A549 (cell line): ENCODE results near the gene ALDH1A3. TPM values are rescaled to one million over a fixed set of nuclear protein-coding genes. Genes with fewer than 3 reads are reported as not detected.

Source experiments
- ATAC-seq, 2 experiments: fragments of 200-7000 bp in 1 of 2; fragments of >200 bp in 1 of 2; cut with Nextera tagmentation in 1 of 2; cut with Tn5 transposase in 1 of 2; 3 replicates each; pipeline versions ENCODE4 v1.8.0 to v1.9.1; 2018 to 2020; ENCODE audit warnings: mild to moderate bottlenecking in 1 of 2, moderate library complexity in 1 of 2
- CTCF ChIA-PET: fragments of 300-600 bp; sonication (Branson Sonifier 250); formaldehyde crosslinking; extraction: SDS; loops from one replicate; lab custom pipeline; 2021; ENCODE audit warnings: antibody characterized with exemption, inconsistent platforms; lab: Yijun Ruan, JAX
- POLR2A ChIA-PET: fragments of 350-600 bp; formaldehyde crosslinking; extraction: SDS; loops from one replicate; lab custom pipeline; 2021; ENCODE audit warnings: antibody characterized with exemption, inconsistent platforms; lab: Yijun Ruan, JAX
- DNase-seq, 2 experiments: peaks; one replicate each; pipeline versions ENCODE4 v3.0.0 to v3.0.0-alpha.2; 2011 to 2016; ENCODE audit warnings: low read depth in 1 of 2, low spot score in 1 of 2
- FAIRE-seq: peaks from 2 replicates; lab custom pipeline; 2011; peaks lifted over from hg19 to GRCh38; lab: Jason Lieb, UNC
- H3K27ac ChIP-seq, 2 experiments: fragments of >200 bp; sonication (Bioruptor Twin); formaldehyde crosslinking; 3 replicates each; pipeline ENCODE4 v1.5.1; 2016 to 2017
- H3K4me1 ChIP-seq: fragments of >200 bp; sonication (Bioruptor Twin); formaldehyde crosslinking; 3 replicates; pipeline ENCODE4 v1.6.1; 2016
- H3K4me2 ChIP-seq: fragments of >200 bp; sonication (Bioruptor Twin); formaldehyde crosslinking; 3 replicates; pipeline ENCODE4 v1.6.1; 2016
- H3K4me3 ChIP-seq: fragments of >200 bp; sonication (Bioruptor Twin); formaldehyde crosslinking; 3 replicates; pipeline ENCODE4 v1.5.1; 2016
- H3K9me3 ChIP-seq: fragments of >200 bp; sonication (Bioruptor Twin); formaldehyde crosslinking; 3 replicates; pipeline ENCODE4 v1.6.1; 2016
- ATOH8 ChIP-seq: fragments of 250-450 bp; sonication (Bioruptor Pico); IDR thresholded peaks from 2 replicates; pipeline ENCODE4 v1.5.0; 2020; ENCODE audit warnings: low read depth, mild to moderate bottlenecking, moderate library complexity
- CBX2 ChIP-seq: fragments of 200-600 bp; sonication (generic); IDR thresholded peaks from 2 replicates; pipeline ENCODE4 v1.6.1; 2016; ENCODE audit warnings: low read depth, mild to moderate bottlenecking, borderline replicate concordance
- CBX8 ChIP-seq: fragments of 200-600 bp; sonication (generic); IDR thresholded peaks from 2 replicates; pipeline ENCODE4 v1.6.1; 2016
- CEBPB ChIP-seq, 2 experiments: fragments of >200 bp in 1 of 2; sonication (Bioruptor Twin) in 1 of 2; formaldehyde crosslinking in 1 of 2; IDR thresholded peaks; 2 replicates each; pipeline ENCODE4 v1.6.1; 2012 to 2016
- FOXS1 ChIP-seq: fragments of 250-450 bp; sonication (Bioruptor Pico); IDR thresholded peaks from 2 replicates; pipeline ENCODE4 v1.5.0; 2020; ENCODE audit warnings: mild to moderate bottlenecking, moderate library complexity
- HOXA7 ChIP-seq: fragments of 250-450 bp; sonication (Bioruptor Pico); IDR thresholded peaks from 2 replicates; pipeline ENCODE4 v1.5.0; 2020; ENCODE audit warnings: mild to moderate bottlenecking, moderate library complexity
- HOXB5 ChIP-seq: fragments of 250-450 bp; sonication (Bioruptor Pico); IDR thresholded peaks from 2 replicates; pipeline ENCODE4 v1.5.0; 2020; ENCODE audit warnings: mild to moderate bottlenecking, moderate library complexity
- KDM1A ChIP-seq: fragments of 200-600 bp; sonication (generic); IDR thresholded peaks from 2 replicates; pipeline ENCODE4 v1.6.1; 2016; ENCODE audit warnings: low read depth, mild to moderate bottlenecking
- MAX ChIP-seq: IDR thresholded peaks from 2 replicates; pipeline ENCODE4 v1.6.1; 2012
- MAZ ChIP-seq: fragments of 150-350 bp; IDR thresholded peaks from 2 replicates; pipeline ENCODE4 v1.6.1; 2014; ENCODE audit warnings: antibody characterized with exemption, low read depth, low read length, borderline replicate concordance
- NR3C1 ChIP-seq: fragments of >200 bp; sonication (Bioruptor Twin); formaldehyde crosslinking; IDR thresholded peaks from 3 replicates; pipeline ENCODE4 v1.6.1; 2017
- PHF8 ChIP-seq: fragments of 200-600 bp; sonication (generic); IDR thresholded peaks from 2 replicates; pipeline ENCODE4 v1.6.1; 2016; ENCODE audit warnings: low read depth, mild to moderate bottlenecking, antibody characterized with exemption, moderate library complexity, borderline replicate concordance
- POLR2A ChIP-seq: IDR thresholded peaks from 2 replicates; pipeline ENCODE4 v1.6.1; 2012; ENCODE audit warnings: mild to moderate bottlenecking, low read length
- POLR2AphosphoS2 ChIP-seq: conservative IDR thresholded peaks from 2 replicates; pipeline ENCODE4 v1.6.1; 2012; ENCODE audit warnings: low read length, improper control_type of control experiment, inconsistent platforms
- RCOR1 ChIP-seq: fragments of 150-350 bp; IDR thresholded peaks from 2 replicates; pipeline ENCODE4 v1.6.1; 2014; ENCODE audit warnings: antibody characterized with exemption, low read length, low read depth
- RFX5 ChIP-seq: fragments of 450-650 bp; IDR thresholded peaks from 2 replicates; pipeline ENCODE4 v1.7.1; 2014; ENCODE audit warnings: antibody characterized with exemption, mild to moderate bottlenecking, moderate library complexity
- SMC3 ChIP-seq: fragments of >200 bp; sonication (Bioruptor Twin); formaldehyde crosslinking; IDR thresholded peaks from 3 replicates; pipeline ENCODE4 v1.6.1; 2018; ENCODE audit warnings: inconsistent platforms
- ZC3H11A ChIP-seq: fragments of 450-650 bp; IDR thresholded peaks from 2 replicates; pipeline ENCODE4 v1.6.1; 2014; ENCODE audit warnings: antibody characterized with exemption, mild to moderate bottlenecking
- ZFP36 ChIP-seq: fragments of 450-650 bp; IDR thresholded peaks from 2 replicates; pipeline ENCODE4 v1.6.1; 2014; ENCODE audit warnings: borderline replicate concordance; ENCODE audit not compliant: partially characterized antibody
- ZNF302 ChIP-seq: fragments of 250-450 bp; sonication (Bioruptor Pico); IDR thresholded peaks from 2 replicates; pipeline ENCODE4 v1.9.0; 2021; ENCODE audit warnings: inconsistent platforms, mild to moderate bottlenecking, moderate library complexity
- WGBS: methylation state at CpG from one replicate; pipeline ENCODE4 v1.1.6; 2017; ENCODE audit errors: missing lambda C conversion rate; 5-methylcytosine and 5-hydroxymethylcytosine counted together
- polyA plus RNA-seq, 4 experiments: library from polyadenylated mRNA; depleted of rRNA in 3 of 4; stranded (reverse); fragments of >200 nt; fragmentation: RNase III in 1 of 4; extraction: RNeasy Plus Mini Kit Qiagen cat#74134 plus additional on column Dnase treatment in 1 of 4; gene quantifications; 2 replicates in 3 of 4; 3 replicates in 1 of 4; pipeline ENCODE4 v1.2.3, GENCODE V29; 2011 to 2017
- TF ChIP-seq, protein P1 (sequence below): fragments of 150-350 bp; IDR thresholded peaks from 2 replicates; pipeline ENCODE4 v1.6.1; 2014; ENCODE audit warnings: low read depth, mild to moderate bottlenecking, low read length
- TF ChIP-seq, protein P2 (sequence below): fragments of >200 bp; sonication (Bioruptor Twin); formaldehyde crosslinking; IDR thresholded peaks from 3 replicates; pipeline ENCODE4 v1.5.1; 2016

ALDH1A3 gene
- polyA plus RNA-seq, 2 of the 4 experiments (the other 2 are of a cell fraction) = 11.5 to 11.9 TPM

- Histone ChIP-seq H3K4me3 (no peak overlapping the region), H3K27ac (no peak overlapping the region), H3K4me1 (no peaks in the 10 kb centered on the region), H3K4me2 (no peak overlapping the region), H3K9me3 (no peaks in the 10 kb centered on the region)
- DNase-seq (no peak), FAIRE-seq (no peak), ATAC-seq (no peak)
- TF ChIP-seq ATOH8 (CRISPR knock-in tag) (no peak), HOXB5 (no peak), FOXS1 (CRISPR knock-in tag) (no peak), ZNF302 (CRISPR knock-in tag) (no peak), PHF8 (no peak)
- POLR2A ChIA-PET = no interaction called here
- CTCF ChIA-PET = interaction anchor here (0.6 to 6.0 kb wide), 10 partner anchors 9 to 233 kb away, joined by 3 to 42 read pairs (median 10); no protein-coding TSS in a partner anchor
- WGBS = 73% methylated on average over 11 of the region's 11 CpGs
Observed at GRCh38 chr15:100859970-100860828, 19.4 kb upstream of the ALDH1A3 start.

GRCh38 chr15:100860829-100861510 is 18.7 kb upstream of the ALDH1A3 start:
- WGBS = 58% methylated on average over 14 of the region's 14 CpGs
- Histone ChIP-seq H3K4me2 (no peak overlapping the region), H3K9me3 (no peaks in the 10 kb centered on the region), H3K4me1 (no peaks in the 10 kb centered on the region), H3K4me3 (no peak overlapping the region), H3K27ac (no peak overlapping the region)
- TF ChIP-seq MAX (no peak), POLR2A (no peak)
- no peak for DNase-seq
- FAIRE-seq = no peak
- ChIA-PET CTCF (interaction anchor here (1.1 to 6.0 kb wide), 8 partner anchors 11 to 234 kb away, joined by 3 to 42 read pairs (median 10); no protein-coding TSS in a partner anchor), POLR2A (no interaction called here)
- ATAC-seq = no peak

- H3K4me3 ChIP-seq = no peak overlapping the region
- H3K9me3 ChIP-seq = no peaks in the 10 kb centered on the region
- H3K27ac ChIP-seq = no peak overlapping the region
- POLR2A ChIA-PET = no interaction called here
- H3K4me2 ChIP-seq = no peak overlapping the region
- ATAC-seq (no peak), DNase-seq (no peak), FAIRE-seq (no peak)
- CTCF ChIA-PET = interaction anchor here (1.4 to 6.0 kb wide), 5 partner anchors 11 to 190 kb away, joined by 8 to 42 read pairs (median 14); no protein-coding TSS in a partner anchor
- H3K4me1 ChIP-seq = peaks cover 2% of the 10 kb centered on the region; the same call in 2 of the 3 replicates
- TF ChIP-seq MAZ (no peak), CEBPB (IDR thresholded peaks at IDR 0.05) (no peak)
- WGBS = 87% methylated on average over 13 of the region's 16 CpGs
Observed at GRCh38 chr15:100861511-100861991, 18.1 kb upstream of the ALDH1A3 start.

DNA sequence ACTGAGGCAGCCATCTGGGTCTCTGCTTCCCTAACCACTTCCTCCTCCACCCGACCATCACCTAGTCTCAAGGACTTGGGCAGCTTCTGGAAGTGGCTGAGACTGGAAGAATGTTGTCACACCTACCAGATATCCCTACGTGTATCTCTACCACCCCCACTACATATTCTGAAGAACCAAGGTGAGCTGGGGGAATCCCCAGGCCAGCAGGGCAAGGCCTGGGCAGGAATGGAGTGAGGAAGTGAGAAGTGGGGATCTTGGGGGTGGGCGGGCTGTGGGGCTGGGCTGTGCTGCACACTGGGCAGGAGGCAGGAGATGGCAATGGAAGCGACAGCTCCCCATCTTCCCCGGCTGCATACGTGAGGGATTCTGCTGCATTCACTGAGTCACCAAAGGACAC is 17.5 kb upstream of the ALDH1A3 start:
- 82% methylated on average over 5 of the region's 6 CpGs for WGBS
- CTCF ChIA-PET = interaction anchor here (0.6 to 6.0 kb wide), 6 partner anchors 10 to 190 kb away, joined by 3 to 42 read pairs (median 14); no protein-coding TSS in a partner anchor
- H3K27ac ChIP-seq = no peak overlapping the region
- FAIRE-seq (no peak), ATAC-seq (no peak), DNase-seq (no peak)
- H3K4me1 ChIP-seq = peaks cover 7% of the 10 kb centered on the region; the same call in 2 of the 3 replicates
- no peak overlapping the region for H3K4me3 ChIP-seq
- H3K9me3 ChIP-seq = no peaks in the 10 kb centered on the region
- H3K4me2 ChIP-seq = no peak overlapping the region
- POLR2A ChIA-PET = no interaction called here
- TF ChIP-seq CBX2 (no peak), ZC3H11A (no peak), POLR2A (no peak), HOXA7 (CRISPR knock-in tag) (no peak), CBX8 (no peak), NR3C1 (no peak), ZFP36 (no peak), HOXB5 (no peak), KDM1A (no peak), RCOR1 (no peak), MAZ (no peak), POLR2AphosphoS2 (no peak), RFX5 (no peak), SMC3 (no peak)
- TF ChIP-seq, protein P1, sequence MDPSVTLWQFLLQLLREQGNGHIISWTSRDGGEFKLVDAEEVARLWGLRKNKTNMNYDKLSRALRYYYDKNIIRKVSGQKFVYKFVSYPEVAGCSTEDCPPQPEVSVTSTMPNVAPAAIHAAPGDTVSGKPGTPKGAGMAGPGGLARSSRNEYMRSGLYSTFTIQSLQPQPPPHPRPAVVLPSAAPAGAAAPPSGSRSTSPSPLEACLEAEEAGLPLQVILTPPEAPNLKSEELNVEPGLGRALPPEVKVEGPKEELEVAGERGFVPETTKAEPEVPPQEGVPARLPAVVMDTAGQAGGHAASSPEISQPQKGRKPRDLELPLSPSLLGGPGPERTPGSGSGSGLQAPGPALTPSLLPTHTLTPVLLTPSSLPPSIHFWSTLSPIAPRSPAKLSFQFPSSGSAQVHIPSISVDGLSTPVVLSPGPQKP = no peak
- TF ChIP-seq, protein P2, sequence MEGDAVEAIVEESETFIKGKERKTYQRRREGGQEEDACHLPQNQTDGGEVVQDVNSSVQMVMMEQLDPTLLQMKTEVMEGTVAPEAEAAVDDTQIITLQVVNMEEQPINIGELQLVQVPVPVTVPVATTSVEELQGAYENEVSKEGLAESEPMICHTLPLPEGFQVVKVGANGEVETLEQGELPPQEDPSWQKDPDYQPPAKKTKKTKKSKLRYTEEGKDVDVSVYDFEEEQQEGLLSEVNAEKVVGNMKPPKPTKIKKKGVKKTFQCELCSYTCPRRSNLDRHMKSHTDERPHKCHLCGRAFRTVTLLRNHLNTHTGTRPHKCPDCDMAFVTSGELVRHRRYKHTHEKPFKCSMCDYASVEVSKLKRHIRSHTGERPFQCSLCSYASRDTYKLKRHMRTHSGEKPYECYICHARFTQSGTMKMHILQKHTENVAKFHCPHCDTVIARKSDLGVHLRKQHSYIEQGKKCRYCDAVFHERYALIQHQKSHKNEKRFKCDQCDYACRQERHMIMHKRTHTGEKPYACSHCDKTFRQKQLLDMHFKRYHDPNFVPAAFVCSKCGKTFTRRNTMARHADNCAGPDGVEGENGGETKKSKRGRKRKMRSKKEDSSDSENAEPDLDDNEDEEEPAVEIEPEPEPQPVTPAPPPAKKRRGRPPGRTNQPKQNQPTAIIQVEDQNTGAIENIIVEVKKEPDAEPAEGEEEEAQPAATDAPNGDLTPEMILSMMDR = no peak
